Measurements from ENCODE around the gene FCRL2.
A peak's percentile ranks its signal among the peaks of the same experiment; 100 is the strongest.

FCRL2 gene

GRCh38 chr1:157758018-157758417 is 18.9 kb downstream of the FCRL2 start:
- no peak for TF ChIP-seq ZFP30 (CRISPR knock-in tag; IDR thresholded peaks at IDR 0.05)
- no peak for ATAC-seq

DNA sequence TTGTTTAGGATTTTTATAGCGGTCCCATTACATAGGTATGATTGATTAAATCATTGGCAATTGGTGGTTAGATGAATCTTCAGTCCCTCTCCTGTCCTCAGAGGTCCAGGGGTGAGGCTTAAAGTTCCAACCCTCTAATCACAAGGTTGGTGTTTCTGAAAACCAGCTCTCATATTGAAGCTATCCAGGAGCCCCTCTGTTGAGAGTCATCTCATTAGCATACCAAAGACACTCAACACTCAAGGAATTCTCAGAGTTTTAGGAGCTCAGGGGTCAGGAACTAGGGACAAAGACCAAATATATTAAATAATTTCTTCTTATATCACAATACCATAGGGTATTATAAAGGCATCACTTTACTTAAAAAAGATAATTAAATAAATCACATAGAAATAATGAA is 23.3 kb downstream of the FCRL2 start:
- ATAC-seq, result no peak
- no peak for TF ChIP-seq GLIS3 (CRISPR knock-in tag; IDR thresholded peaks at IDR 0.05)
- no peak for TF ChIP-seq ZFP3 (CRISPR knock-in tag; IDR thresholded peaks at IDR 0.05)
- TF ChIP-seq, protein P1, sequence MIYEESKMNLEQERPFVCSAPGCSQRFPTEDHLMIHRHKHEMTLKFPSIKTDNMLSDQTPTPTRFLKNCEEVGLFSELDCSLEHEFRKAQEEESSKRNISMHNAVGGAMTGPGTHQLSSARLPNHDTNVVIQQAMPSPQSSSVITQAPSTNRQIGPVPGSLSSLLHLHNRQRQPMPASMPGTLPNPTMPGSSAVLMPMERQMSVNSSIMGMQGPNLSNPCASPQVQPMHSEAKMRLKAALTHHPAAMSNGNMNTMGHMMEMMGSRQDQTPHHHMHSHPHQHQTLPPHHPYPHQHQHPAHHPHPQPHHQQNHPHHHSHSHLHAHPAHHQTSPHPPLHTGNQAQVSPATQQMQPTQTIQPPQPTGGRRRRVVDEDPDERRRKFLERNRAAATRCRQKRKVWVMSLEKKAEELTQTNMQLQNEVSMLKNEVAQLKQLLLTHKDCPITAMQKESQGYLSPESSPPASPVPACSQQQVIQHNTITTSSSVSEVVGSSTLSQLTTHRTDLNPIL (CRISPR knock-in tag; IDR thresholded peaks at IDR 0.05; ENCODE audit: low read depth), result no peak
- TF ChIP-seq ZNF8 (CRISPR knock-in tag; IDR thresholded peaks at IDR 0.05), result no peak
- no peak for TF ChIP-seq CSRNP3 (CRISPR knock-in tag; IDR thresholded peaks at IDR 0.05)
- TF ChIP-seq ZNF70 (CRISPR knock-in tag; IDR thresholded peaks at IDR 0.05), result no peak

- no peak for TF ChIP-seq CSDC2 (CRISPR knock-in tag; IDR thresholded peaks at IDR 0.05)
- no peak for TF ChIP-seq GLIS3 (CRISPR knock-in tag; IDR thresholded peaks at IDR 0.05)
- no peak for TF ChIP-seq ZFP3 (CRISPR knock-in tag; IDR thresholded peaks at IDR 0.05)
- TF ChIP-seq, protein P1 (CRISPR knock-in tag; IDR thresholded peaks at IDR 0.05; ENCODE audit: low read depth), result no peak
- no peak for TF ChIP-seq ARNTL (CRISPR knock-in tag; IDR thresholded peaks at IDR 0.05; ENCODE audit: borderline replicate concordance, low read depth)
- TF ChIP-seq TOX (CRISPR knock-in tag; IDR thresholded peaks at IDR 0.05; ENCODE audit: borderline replicate concordance), result no peak
- no peak for TF ChIP-seq OSR1 (CRISPR knock-in tag; IDR thresholded peaks at IDR 0.05)
- no peak for TF ChIP-seq PATZ1 (CRISPR knock-in tag; IDR thresholded peaks at IDR 0.05; ENCODE audit: borderline replicate concordance)
- no peak for TF ChIP-seq PPARA (CRISPR knock-in tag; IDR thresholded peaks at IDR 0.05; ENCODE audit: borderline replicate concordance)
- TF ChIP-seq ESRRG (CRISPR knock-in tag; IDR thresholded peaks at IDR 0.05), result no peak
- TF ChIP-seq RARB (CRISPR knock-in tag; IDR thresholded peaks at IDR 0.05), result no peak
- TF ChIP-seq CSRNP3 (CRISPR knock-in tag; IDR thresholded peaks at IDR 0.05), result no peak
- TF ChIP-seq TCF4 (CRISPR knock-in tag; IDR thresholded peaks at IDR 0.05; ENCODE audit: borderline replicate concordance), result no peak
- TF ChIP-seq ZNF565 (CRISPR knock-in tag; conservative IDR thresholded peaks at IDR 0.05; ENCODE audit: low read depth), result no peak
- TF ChIP-seq ISL1 (CRISPR knock-in tag; IDR thresholded peaks at IDR 0.05), result no peak
- no peak for TF ChIP-seq BACH2 (CRISPR knock-in tag; IDR thresholded peaks at IDR 0.05; ENCODE audit: borderline replicate concordance)
- TF ChIP-seq ZNF70 (CRISPR knock-in tag; IDR thresholded peaks at IDR 0.05), result no peak
- TF ChIP-seq ZFP30 (CRISPR knock-in tag; IDR thresholded peaks at IDR 0.05), result no peak
- TF ChIP-seq, protein P2, sequence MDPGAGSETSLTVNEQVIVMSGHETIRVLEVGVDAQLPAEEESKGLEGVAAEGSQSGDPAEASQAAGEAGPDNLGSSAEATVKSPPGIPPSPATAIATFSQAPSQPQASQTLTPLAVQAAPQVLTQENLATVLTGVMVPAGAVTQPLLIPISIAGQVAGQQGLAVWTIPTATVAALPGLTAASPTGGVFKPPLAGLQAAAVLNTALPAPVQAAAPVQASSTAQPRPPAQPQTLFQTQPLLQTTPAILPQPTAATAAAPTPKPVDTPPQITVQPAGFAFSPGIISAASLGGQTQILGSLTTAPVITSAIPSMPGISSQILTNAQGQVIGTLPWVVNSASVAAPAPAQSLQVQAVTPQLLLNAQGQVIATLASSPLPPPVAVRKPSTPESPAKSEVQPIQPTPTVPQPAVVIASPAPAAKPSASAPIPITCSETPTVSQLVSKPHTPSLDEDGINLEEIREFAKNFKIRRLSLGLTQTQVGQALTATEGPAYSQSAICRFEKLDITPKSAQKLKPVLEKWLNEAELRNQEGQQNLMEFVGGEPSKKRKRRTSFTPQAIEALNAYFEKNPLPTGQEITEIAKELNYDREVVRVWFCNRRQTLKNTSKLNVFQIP (CRISPR knock-in tag; IDR thresholded peaks at IDR 0.05; ENCODE audit: borderline replicate concordance, low read depth), result no peak
- peak; percentile 39; the same call in 1 of the 3 replicates for ATAC-seq
Observed at GRCh38 chr1:157751283-157751682, 25.6 kb downstream of the FCRL2 start.
